Fibroblast of mammary gland (primary cell): Measurements from ENCODE around the gene TTC21A.

Experiments
- DNase-seq: peaks from one replicate; pipeline ENCODE4 v3.0.0-alpha.2; 2010; ENCODE audit warnings: low read depth
- H3K4me3 ChIP-seq: 2 replicates; pipeline ENCODE4 v1.5.1; 2011; ENCODE audit warnings: low read depth, mild to moderate bottlenecking, low read length, moderate library complexity; ENCODE audit not compliant: control insufficient read depth
- CTCF ChIP-seq: conservative IDR thresholded peaks from 2 replicates; pipeline ENCODE4 v1.5.1; 2011; ENCODE audit warnings: low read depth, low read length, inconsistent platforms; ENCODE audit not compliant: control insufficient read depth, insufficient read depth

Gene TTC21A

DNA sequence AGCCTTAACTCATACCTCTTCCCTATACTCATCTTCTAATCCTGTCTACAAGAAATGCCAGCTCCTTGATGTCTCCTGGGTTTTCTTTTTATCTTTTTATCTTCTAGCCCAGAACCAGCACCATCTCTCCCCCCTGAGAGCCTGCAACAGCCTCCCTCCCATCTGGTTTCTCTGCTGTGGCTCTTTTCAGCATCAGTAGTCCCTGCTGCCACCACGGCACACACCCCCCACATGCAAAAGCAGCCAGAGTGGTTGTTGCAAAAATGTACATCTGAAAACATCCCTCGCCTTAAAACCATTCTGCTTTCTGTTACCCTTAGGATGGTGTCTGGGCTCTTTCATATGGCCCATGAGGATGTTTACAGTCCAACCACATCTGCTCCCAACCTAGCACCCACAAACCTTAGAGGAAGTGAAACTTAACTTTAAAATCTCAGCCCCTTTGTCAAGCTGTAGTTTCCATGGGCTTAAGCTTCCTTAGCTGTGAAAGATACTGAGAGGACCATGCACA is 775 bp downstream of the TTC21A start:
- peak overlapping the region; percentile 83 for H3K4me3 ChIP-seq
- no peak for DNase-seq
- TF ChIP-seq CTCF: no peak

- TF ChIP-seq CTCF: no peak
- no peak overlapping the region for H3K4me3 ChIP-seq
- no peak for DNase-seq
Observed at GRCh38 chr3:39109086-39109485, 1.6 kb downstream of the TTC21A start.

DNA sequence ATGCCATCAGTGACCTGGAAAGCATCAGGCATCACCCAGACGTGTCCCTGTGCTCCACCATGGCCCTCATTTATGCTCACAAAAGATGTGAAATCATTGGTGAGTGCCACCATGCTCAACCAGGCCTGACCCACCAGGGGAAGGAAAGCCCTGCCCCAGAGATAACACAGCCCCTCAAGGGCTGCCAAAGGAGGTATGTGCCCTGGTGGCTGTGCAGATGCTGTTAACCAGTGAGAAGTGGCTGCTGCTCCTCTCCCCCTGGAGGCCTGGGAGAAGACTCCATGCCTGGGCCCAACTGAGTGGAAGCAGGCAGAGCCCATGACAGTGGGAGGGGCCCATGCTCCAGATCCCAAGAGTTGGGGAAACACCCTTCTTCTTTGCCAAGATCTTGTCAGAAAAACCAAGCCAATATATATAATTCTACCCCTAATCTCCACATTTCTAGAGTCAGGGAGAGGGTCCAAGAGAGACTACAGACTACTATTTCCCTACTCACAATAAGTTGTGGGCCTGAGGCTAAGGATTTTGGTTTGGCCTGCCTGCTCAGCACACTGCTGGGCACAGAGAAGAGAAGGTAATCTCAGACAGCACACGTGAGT is 2.7 kb downstream of the TTC21A start:
- no peak for DNase-seq

GRCh38 chr3:39112113-39112512 is 4.6 kb downstream of the TTC21A start:
- DNase-seq: no peak
- H3K4me3 ChIP-seq: no peak overlapping the region
- no peak for TF ChIP-seq CTCF

More for the DNA sequence above, 2.7 kb downstream of the TTC21A start:
- no peak for TF ChIP-seq CTCF
- no peak overlapping the region for H3K4me3 ChIP-seq

DNA sequence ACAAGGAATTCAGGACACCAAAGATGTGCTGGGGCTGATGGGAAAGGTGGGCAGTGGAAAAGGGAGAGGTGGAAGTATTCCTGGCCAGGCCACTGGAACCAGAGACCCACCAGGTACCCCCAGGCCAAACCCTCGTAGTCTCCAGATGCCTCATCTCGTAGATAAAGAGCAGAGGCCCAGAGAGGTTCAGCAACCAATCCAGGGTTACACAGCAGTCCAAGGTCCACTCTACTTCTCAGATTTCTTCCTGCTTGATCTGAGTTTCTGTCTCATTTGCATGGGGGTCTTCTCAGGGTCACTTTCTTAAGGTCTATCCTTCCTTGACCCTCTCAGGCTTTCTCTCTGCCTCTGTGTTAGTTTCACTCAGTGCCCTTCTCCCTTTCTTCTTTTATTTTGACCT is 5.1 kb downstream of the TTC21A start:
- H3K4me3 ChIP-seq: no peak overlapping the region
- DNase-seq: no peak
- TF ChIP-seq CTCF: no peak

GRCh38 chr3:39113291-39113690 is 5.8 kb downstream of the TTC21A start:
- no peak overlapping the region for H3K4me3 ChIP-seq
- no peak for TF ChIP-seq CTCF
- no peak for DNase-seq

GRCh38 chr3:39114456-39114855 is 7.0 kb downstream of the TTC21A start:
- DNase-seq: no peak
- TF ChIP-seq CTCF: no peak
- H3K4me3 ChIP-seq: no peak overlapping the region
